Thymus (tissue), 11 donors: Measurements from ENCODE around the gene HMGA1. TPM values are rescaled to one million over a fixed set of nuclear protein-coding genes. Genes with fewer than 3 reads are reported as not detected.
A peak's percentile ranks its signal among the peaks of the same experiment; 100 is the strongest.

Experiments used
- DNase-seq, 9 donors: peaks; one replicate each; pipeline ENCODE4 v3.0.0-alpha.2; 2013; ENCODE audit warnings: low spot score in 9 of 9, low read depth in 6 of 9, missing footprints in 1 of 9
- H3K27ac ChIP-seq, 2 donors: one replicate each; pipeline ENCODE4 v1.5.1; 2013; ENCODE audit warnings: control low read depth in 1 of 2, low read depth in 1 of 2, low read length in 1 of 2, mild to moderate bottlenecking in 1 of 2, moderate library complexity in 1 of 2
- H3K27me3 ChIP-seq, 2 donors: one replicate each; pipeline ENCODE4 v1.5.1; 2013; ENCODE audit warnings: low read length in 1 of 2; ENCODE audit not compliant: control insufficient read depth in 2 of 2, insufficient read depth in 1 of 2
- H3K36me3 ChIP-seq, 2 donors: one replicate each; pipeline ENCODE4 v1.5.1; 2013; ENCODE audit warnings: low read length in 1 of 2, mild to moderate bottlenecking in 1 of 2, moderate library complexity in 1 of 2; ENCODE audit not compliant: control insufficient read depth in 2 of 2, insufficient read depth in 2 of 2
- H3K4me1 ChIP-seq, 2 donors: one replicate each; pipeline ENCODE4 v1.5.1; 2013; ENCODE audit warnings: low read length in 2 of 2; ENCODE audit not compliant: control insufficient read depth in 2 of 2, insufficient read depth in 2 of 2
- H3K4me3 ChIP-seq, 2 donors: one replicate each; pipeline ENCODE4 v1.5.1; 2013; ENCODE audit warnings: low read length in 2 of 2, control low read depth in 1 of 2, mild to moderate bottlenecking in 1 of 2
- H3K9me3 ChIP-seq, 2 donors: one replicate each; pipeline ENCODE4 v1.5.1; 2013; ENCODE audit warnings: low read length in 1 of 2, mild to moderate bottlenecking in 1 of 2; ENCODE audit not compliant: control insufficient read depth in 2 of 2, insufficient read depth in 1 of 2
- WGBS: extraction: QIAGEN DNeasy Blood & Tissue Kit; methylation state at CpG from one replicate; pipeline ENCODE4 v1.1.7; 2013; 5-methylcytosine and 5-hydroxymethylcytosine counted together
- polyA plus RNA-seq: library from polyadenylated mRNA; stranded (reverse); fragments of 200-250 nt; gene quantifications from one replicate; pipeline ENCODE4 v1.2.3, GENCODE V29; 2013
- total RNA-seq: library from RNA; stranded (reverse); fragments of 120-200 nt; gene quantifications from one replicate; pipeline ENCODE4 v1.2.4, GENCODE V29; 2013
- donor health status: healthy.

Gene HMGA1
- total and polyA plus RNA-seq, 2 donors, result 55.5 to 199 TPM

- WGBS, result 99% methylated on average over 3 of the region's 3 CpGs
- Histone ChIP-seq H3K9me3 (no peaks in the 10 kb centered on the region), H3K4me3 (no peak overlapping the region), H3K4me1 (peaks cover 0 to 6% of the 10 kb centered on the region in 2 donors), H3K36me3 (peaks cover 4 to 10% of the 10 kb centered on the region in 2 donors), H3K27ac (no peak overlapping the region), H3K27me3 (no peaks in the 10 kb centered on the region)
- DNase-seq, result no peak
These were observed 38.6 kb downstream of the HMGA1 start for GRCh38 chr6:34275128-34275804.

- DNase-seq, result no peak
- Histone ChIP-seq H3K9me3 (no peaks in the 10 kb centered on the region), H3K4me3 (no peak overlapping the region), H3K4me1 (peaks cover 0 to 6% of the 10 kb centered on the region in 2 donors), H3K27me3 (no peaks in the 10 kb centered on the region), H3K27ac (no peak overlapping the region), H3K36me3 (peaks cover 4 to 10% of the 10 kb centered on the region in 2 donors)
- WGBS, result over 99% methylated on average over 5 of the region's 5 CpGs
These were observed 39.5 kb downstream of the HMGA1 start for GRCh38 chr6:34276191-34276590.

- no peaks in the 10 kb centered on the region for H3K9me3 ChIP-seq
- no peaks in the 10 kb centered on the region for H3K27me3 ChIP-seq
- 94% methylated on average over 10 of the region's 10 CpGs for WGBS
- H3K4me3 ChIP-seq, result no peak overlapping the region
- no peak overlapping the region for H3K27ac ChIP-seq
- H3K36me3 ChIP-seq, result peaks cover 4 to 10% of the 10 kb centered on the region in 2 donors
- no peak for DNase-seq
- peaks cover 0 to 5% of the 10 kb centered on the region in 2 donors for H3K4me1 ChIP-seq
These were observed 40.4 kb downstream of the HMGA1 start for GRCh38 chr6:34276881-34277762.

GRCh38 chr6:34277763-34278112 is 41.1 kb downstream of the HMGA1 start:
- 97% methylated on average over 4 of the region's 4 CpGs for WGBS
- Histone ChIP-seq H3K27me3 (no peaks in the 10 kb centered on the region), H3K36me3 (peaks cover 4 to 10% of the 10 kb centered on the region in 2 donors)

GRCh38 chr6:34278833-34279232 is 42.2 kb downstream of the HMGA1 start:
- H3K27ac ChIP-seq, result no peak overlapping the region
- WGBS, result 77% methylated on average over 5 of the region's 5 CpGs
- peaks cover 6 to 10% of the 10 kb centered on the region in 2 donors for H3K36me3 ChIP-seq
- no peak for DNase-seq
- H3K4me1 ChIP-seq, result peaks cover 0 to 6% of the 10 kb centered on the region in 2 donors
- no peak overlapping the region for H3K4me3 ChIP-seq
- H3K27me3 ChIP-seq, result no peaks in the 10 kb centered on the region
- H3K9me3 ChIP-seq, result no peaks in the 10 kb centered on the region

More at GRCh38 chr6:34277763-34278112, 41.1 kb downstream of the HMGA1 start:
- no peak for DNase-seq
- Histone ChIP-seq H3K4me3 (no peak overlapping the region), H3K4me1 (peaks cover 0 to 4% of the 10 kb centered on the region in 2 donors), H3K27ac (no peak overlapping the region), H3K9me3 (no peaks in the 10 kb centered on the region)

- 97% methylated on average over 4 of the region's 4 CpGs for WGBS
- Histone ChIP-seq H3K27ac (no peak overlapping the region), H3K4me3 (no peak overlapping the region), H3K4me1 (peaks cover 0 to 15% of the 10 kb centered on the region in 2 donors), H3K36me3 (peaks cover 6 to 10% of the 10 kb centered on the region in 2 donors), H3K27me3 (no peaks in the 10 kb centered on the region), H3K9me3 (no peaks in the 10 kb centered on the region)
- no peak for DNase-seq
These were observed 43.5 kb downstream of the HMGA1 start for GRCh38 chr6:34280216-34280615.

GRCh38 chr6:34281702-34282334 is 45.1 kb downstream of the HMGA1 start:
- H3K36me3 ChIP-seq, result peaks cover 6 to 10% of the 10 kb centered on the region in 2 donors
- H3K27me3 ChIP-seq, result no peaks in the 10 kb centered on the region
- H3K4me3 ChIP-seq, result no peak overlapping the region
- H3K27ac ChIP-seq, result no peak overlapping the region
- 97% methylated on average over 6 of the region's 6 CpGs for WGBS
- DNase-seq, result no peak
- H3K4me1 ChIP-seq, result peaks cover 0 to 15% of the 10 kb centered on the region in 2 donors
- no peaks in the 10 kb centered on the region for H3K9me3 ChIP-seq

- Histone ChIP-seq H3K9me3 (no peaks in the 10 kb centered on the region), H3K36me3 (peaks cover 4 to 8% of the 10 kb centered on the region in 2 donors), H3K4me1 (peaks cover 4 to 28% of the 10 kb centered on the region in 2 donors), H3K27ac (peak overlapping the region in 1 of 2 donors; percentile 69), H3K4me3 (no peak overlapping the region), H3K27me3 (no peaks in the 10 kb centered on the region)
- DNase-seq, result peak in 7 of 9 donors; percentile 15 to 66 (median 33)
- 33% methylated on average over 4 of the region's 4 CpGs for whole genome bisulfite sequencing
These were observed 48.1 kb downstream of the HMGA1 start for GRCh38 chr6:34284563-34285447.
